HEK293 (cell line): ENCODE measurements around the gene BACH2.

Source experiments
- CTCF ChIA-PET: fragments of 350-600 bp; formaldehyde crosslinking; extraction: SDS; loops from one replicate; lab custom pipeline; 2021; ENCODE audit warnings: antibody characterized with exemption; lab: Yijun Ruan, JAX
- POLR2A ChIA-PET: fragments of 300-600 bp; formaldehyde crosslinking; extraction: SDS; loops from one replicate; lab custom pipeline; 2020; ENCODE audit warnings: antibody characterized with exemption, inconsistent platforms; lab: Yijun Ruan, JAX
- H3K27ac ChIP-seq: fragments of 200-500 bp; sonication (Bioruptor generic); 2 replicates; pipeline ENCODE4 v1.5.1; 2014; ENCODE audit warnings: low read depth, low read length, control low read depth, inconsistent platforms; ENCODE audit errors: extremely low read depth
- H3K36me3 ChIP-seq, 2 experiments: fragments of 200-500 bp in 1 of 2; sonication (Bioruptor generic) in 1 of 2; 1 replicate in 1 of 2; 2 replicates in 1 of 2; pipeline ENCODE4 v1.5.1; 2014 to 2017; ENCODE audit warnings: inconsistent platforms in 2 of 2, low read length in 2 of 2; ENCODE audit not compliant: control insufficient read depth in 2 of 2, insufficient read depth in 1 of 2
- H3K4me1 ChIP-seq: fragments of 200-500 bp; sonication (Bioruptor generic); 2 replicates; pipeline ENCODE4 v1.5.1; 2014; ENCODE audit warnings: mild to moderate bottlenecking, low read length, inconsistent platforms; ENCODE audit not compliant: control insufficient read depth, insufficient read depth
- H3K4me3 ChIP-seq: 2 replicates; pipeline ENCODE4 v1.5.1; 2011; ENCODE audit warnings: low read depth, mild to moderate bottlenecking, control low read depth, low read length, moderate library complexity
- H3K9me3 ChIP-seq: fragments of 200-500 bp; sonication (Bioruptor generic); 2 replicates; pipeline ENCODE4 v1.5.1; 2014; ENCODE audit warnings: low read depth, low read length, inconsistent platforms; ENCODE audit not compliant: control insufficient read depth, insufficient read depth
- IKZF3 ChIP-seq: fragments of 450-650 bp; IDR thresholded peaks from 2 replicates; pipeline ENCODE4 v1.5.0; 2018; ENCODE audit warnings: missing biosample characterization, mild to moderate bottlenecking, missing genetic modification characterization, moderate library complexity
- MZF1 ChIP-seq: fragments of 450-650 bp; formaldehyde crosslinking; IDR thresholded peaks from 2 replicates; pipeline ENCODE4 v1.5.1; 2017; ENCODE audit warnings: missing biosample characterization, missing genetic modification characterization, borderline replicate concordance
- SALL2 ChIP-seq: fragments of 450-650 bp; formaldehyde crosslinking; IDR thresholded peaks from 2 replicates; pipeline ENCODE4 v1.5.0; 2017; ENCODE audit warnings: missing biosample characterization, mild to moderate bottlenecking, missing genetic modification characterization, borderline replicate concordance
- SP7 ChIP-seq: fragments of 450-650 bp; formaldehyde crosslinking; IDR thresholded peaks from 2 replicates; pipeline ENCODE4 v1.5.1; 2016; ENCODE audit warnings: missing biosample characterization, missing genetic modification characterization
- ZEB2 ChIP-seq: fragments of 450-650 bp; formaldehyde crosslinking; IDR thresholded peaks from 2 replicates; pipeline ENCODE4 v1.5.1; 2016; ENCODE audit warnings: missing biosample characterization, missing genetic modification characterization
- ZFP37 ChIP-seq: fragments of 450-650 bp; formaldehyde crosslinking; IDR thresholded peaks from 2 replicates; pipeline ENCODE4 v1.5.1; 2016; ENCODE audit warnings: missing biosample characterization, missing genetic modification characterization
- ZFP41 ChIP-seq: fragments of 450-650 bp; formaldehyde crosslinking; IDR thresholded peaks from 2 replicates; pipeline ENCODE4 v1.5.1; 2016; ENCODE audit warnings: missing biosample characterization, missing genetic modification characterization, borderline replicate concordance
- ZNF112 ChIP-seq: fragments of 450-650 bp; formaldehyde crosslinking; IDR thresholded peaks from 2 replicates; pipeline ENCODE4 v1.5.0; 2017; ENCODE audit warnings: missing biosample characterization, missing genetic modification characterization
- ZNF114 ChIP-seq: fragments of 450-650 bp; formaldehyde crosslinking; IDR thresholded peaks from 2 replicates; pipeline ENCODE4 v1.5.0; 2017; ENCODE audit warnings: missing biosample characterization, missing genetic modification characterization
- ZNF132 ChIP-seq: fragments of 450-650 bp; formaldehyde crosslinking; IDR thresholded peaks from 2 replicates; pipeline ENCODE4 v1.5.1; 2017; ENCODE audit warnings: missing biosample characterization, missing genetic modification characterization, borderline replicate concordance
- ZNF214 ChIP-seq: fragments of 450-650 bp; formaldehyde crosslinking; IDR thresholded peaks from 2 replicates; pipeline ENCODE4 v1.5.1; 2017; ENCODE audit warnings: missing biosample characterization, mild to moderate bottlenecking, missing genetic modification characterization, borderline replicate concordance
- ZNF324 ChIP-seq: fragments of 450-650 bp; formaldehyde crosslinking; IDR thresholded peaks from 2 replicates; pipeline ENCODE4 v1.5.1; 2016; ENCODE audit warnings: missing biosample characterization, missing genetic modification characterization
- ZNF510 ChIP-seq: fragments of 450-650 bp; formaldehyde crosslinking; IDR thresholded peaks from 2 replicates; pipeline ENCODE4 v1.5.1; 2018; ENCODE audit warnings: mild to moderate bottlenecking, missing genetic modification characterization, missing biosample characterization; ENCODE audit not compliant: insufficient replicate concordance
- ZNF514 ChIP-seq: fragments of 450-650 bp; formaldehyde crosslinking; IDR thresholded peaks from 2 replicates; pipeline ENCODE4 v1.5.1; 2016; ENCODE audit warnings: missing biosample characterization, missing genetic modification characterization
- ZNF560 ChIP-seq: fragments of 450-650 bp; formaldehyde crosslinking; IDR thresholded peaks from 2 replicates; pipeline ENCODE4 v1.5.1; 2017; ENCODE audit warnings: missing biosample characterization, missing genetic modification characterization, borderline replicate concordance
- TF ChIP-seq, protein P1 (sequence below): fragments of 450-650 bp; IDR thresholded peaks from 2 replicates; pipeline ENCODE4 v1.5.1; 2018; ENCODE audit warnings: missing biosample characterization, missing genetic modification characterization
- TF ChIP-seq, protein P2 (sequence below): fragments of 450-650 bp; formaldehyde crosslinking; IDR thresholded peaks from 2 replicates; pipeline ENCODE4; 2016; ENCODE audit warnings: missing biosample characterization, missing genetic modification characterization
- TF ChIP-seq, protein P3 (sequence below): IDR thresholded peaks from 2 replicates; pipeline ENCODE4 v1.6.1; 2011; ENCODE audit warnings: mild to moderate bottlenecking, low read depth, low read length, borderline replicate concordance
- TF ChIP-seq, protein P4 (sequence below): fragments of 450-650 bp; formaldehyde crosslinking; IDR thresholded peaks from 2 replicates; pipeline ENCODE4 v1.5.1; 2016; ENCODE audit warnings: missing biosample characterization, missing genetic modification characterization, borderline replicate concordance

Gene BACH2

DNA sequence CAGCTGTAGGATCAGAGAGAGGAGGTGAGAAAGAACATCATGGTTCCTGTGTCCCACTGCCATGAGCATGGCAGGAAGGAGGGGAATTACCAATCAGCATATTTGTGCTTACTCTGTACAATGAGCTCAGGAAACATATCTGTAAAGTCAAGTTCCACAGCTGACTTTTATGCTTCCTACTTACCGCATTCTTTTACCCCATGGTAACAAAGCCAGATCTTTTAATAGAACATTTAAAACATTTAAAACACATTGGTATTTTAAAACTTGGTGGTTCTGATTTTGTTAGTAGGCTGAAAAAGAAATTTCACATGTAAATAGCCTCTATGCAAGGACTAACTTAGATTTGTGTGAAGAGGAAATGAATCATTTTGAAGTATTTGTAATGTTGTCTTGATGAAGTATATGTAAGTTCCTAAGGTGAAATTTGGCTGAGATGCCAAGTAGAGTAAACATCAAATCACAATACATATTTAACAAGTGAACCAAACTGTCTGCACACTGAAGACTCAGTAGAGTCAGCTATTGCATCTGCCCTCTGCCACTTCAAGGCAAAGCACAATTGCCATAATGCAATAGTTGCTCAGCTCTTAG, 287.6 kb downstream of the BACH2 start (continued):
- TF ChIP-seq, protein P1, sequence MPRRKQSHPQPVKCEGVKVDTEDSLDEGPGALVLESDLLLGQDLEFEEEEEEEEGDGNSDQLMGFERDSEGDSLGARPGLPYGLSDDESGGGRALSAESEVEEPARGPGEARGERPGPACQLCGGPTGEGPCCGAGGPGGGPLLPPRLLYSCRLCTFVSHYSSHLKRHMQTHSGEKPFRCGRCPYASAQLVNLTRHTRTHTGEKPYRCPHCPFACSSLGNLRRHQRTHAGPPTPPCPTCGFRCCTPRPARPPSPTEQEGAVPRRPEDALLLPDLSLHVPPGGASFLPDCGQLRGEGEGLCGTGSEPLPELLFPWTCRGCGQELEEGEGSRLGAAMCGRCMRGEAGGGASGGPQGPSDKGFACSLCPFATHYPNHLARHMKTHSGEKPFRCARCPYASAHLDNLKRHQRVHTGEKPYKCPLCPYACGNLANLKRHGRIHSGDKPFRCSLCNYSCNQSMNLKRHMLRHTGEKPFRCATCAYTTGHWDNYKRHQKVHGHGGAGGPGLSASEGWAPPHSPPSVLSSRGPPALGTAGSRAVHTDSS (tag by site-specific recombination) = no peak
- no peak for TF ChIP-seq ZNF214 (tag by site-specific recombination)
- no peak for TF ChIP-seq ZFP37
- TF ChIP-seq ZNF114 (tag by site-specific recombination) = no peak

DNA sequence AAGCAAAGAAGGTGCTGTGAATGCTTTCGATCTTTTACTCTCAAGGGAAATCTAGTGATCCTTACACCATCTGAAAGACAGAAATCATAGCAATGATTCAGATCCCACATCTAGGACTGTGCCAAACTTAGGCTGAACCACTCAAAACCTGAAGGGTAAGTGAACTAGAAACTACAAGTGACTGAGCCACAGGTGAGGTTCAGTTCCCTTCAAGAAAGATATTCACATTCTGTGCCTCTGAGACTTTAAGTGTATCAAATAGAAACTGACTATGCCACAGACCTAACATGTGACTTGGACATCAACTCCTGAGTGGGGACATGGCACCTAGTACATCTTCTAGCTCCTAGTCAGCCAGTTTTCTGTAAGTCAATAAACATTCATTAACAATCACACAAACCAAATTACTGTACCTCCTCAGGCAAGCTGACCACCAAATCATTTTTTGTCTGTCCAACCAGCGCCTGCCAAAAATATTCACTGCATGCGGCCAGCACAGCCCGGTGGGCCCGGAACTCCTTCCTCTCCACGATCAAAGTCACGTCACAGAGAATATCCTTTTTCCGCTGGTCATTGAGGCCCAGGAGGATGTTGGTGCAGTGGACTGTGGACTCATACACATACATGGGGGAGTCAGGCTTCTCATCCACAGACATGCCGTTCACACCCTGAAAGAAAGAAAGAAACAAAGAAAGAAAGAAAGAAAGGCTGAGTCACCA, 288.3 kb downstream of the BACH2 start:
- H3K4me3 ChIP-seq = no peak overlapping the region
- H3K27ac ChIP-seq = no peak overlapping the region
- H3K9me3 ChIP-seq = no peaks in the 10 kb centered on the region
- TF ChIP-seq SALL2 (tag by site-specific recombination) (no peak), ZNF560 (no peak), ZEB2 (tag by site-specific recombination) (no peak), MZF1 (tag by site-specific recombination) (no peak)
- TF ChIP-seq, protein P2, sequence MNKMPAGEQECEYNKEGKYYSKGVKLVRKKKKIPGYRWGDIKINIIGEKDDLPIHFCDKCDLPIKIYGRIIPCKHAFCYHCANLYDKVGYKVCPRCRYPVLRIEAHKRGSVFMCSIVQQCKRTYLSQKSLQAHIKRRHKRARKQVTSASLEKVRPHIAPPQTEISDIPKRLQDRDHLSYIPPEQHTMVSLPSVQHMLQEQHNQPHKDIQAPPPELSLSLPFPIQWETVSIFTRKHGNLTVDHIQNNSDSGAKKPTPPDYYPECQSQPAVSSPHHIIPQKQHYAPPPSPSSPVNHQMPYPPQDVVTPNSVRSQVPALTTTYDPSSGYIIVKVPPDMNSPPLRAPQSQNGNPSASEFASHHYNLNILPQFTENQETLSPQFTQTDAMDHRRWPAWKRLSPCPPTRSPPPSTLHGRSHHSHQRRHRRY (tag by site-specific recombination) = no peak
- H3K4me1 ChIP-seq = no peaks in the 10 kb centered on the region
- peaks cover 0 to 15% of the 10 kb centered on the region in 2 experiments; a peak in 1 of 3 replicates for H3K36me3 ChIP-seq
- ChIA-PET CTCF (interaction anchor here (1.6 kb wide), 1 partner anchor 22 kb away, joined by 3 read pairs; no protein-coding TSS in a partner anchor), POLR2A (no interaction called here)

DNA sequence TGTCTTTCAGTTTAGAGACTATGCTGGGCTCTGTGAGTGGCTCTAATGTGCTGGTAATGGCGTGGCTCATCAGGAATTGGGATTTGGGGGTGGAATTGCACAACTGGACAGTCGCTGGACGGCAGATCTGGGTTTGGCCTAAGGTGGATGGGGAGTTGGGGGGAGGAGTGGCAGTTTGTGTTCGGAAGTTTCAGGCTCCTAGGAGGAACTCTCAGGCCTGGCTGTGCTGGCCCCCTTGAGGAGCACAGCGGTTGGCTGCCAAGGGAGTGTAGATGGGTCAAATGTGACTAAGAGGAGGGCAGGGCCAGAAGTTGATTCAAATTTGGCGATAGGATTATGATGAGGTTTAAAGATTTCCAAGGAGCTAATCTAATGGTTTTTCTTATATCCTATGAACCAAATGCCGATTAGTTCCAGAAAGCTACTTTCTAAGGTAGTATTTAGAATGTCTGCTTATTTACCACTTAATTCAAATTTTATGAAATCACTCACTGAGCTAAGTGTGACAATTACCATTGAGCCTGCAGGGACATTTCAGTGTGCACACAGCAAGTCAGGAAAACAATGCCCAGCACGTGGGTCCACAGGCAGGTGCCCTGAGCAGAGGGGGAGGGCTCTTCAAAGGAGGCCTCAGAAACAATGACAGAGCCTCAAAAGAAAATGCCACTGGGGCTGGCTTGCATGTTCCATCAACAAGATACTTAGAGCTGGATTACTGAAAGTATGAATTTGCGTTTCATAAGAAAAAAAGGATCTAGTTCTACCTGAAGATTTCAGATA, 291.4 kb downstream of the BACH2 start:
- peaks cover 0 to 15% of the 10 kb centered on the region in 2 experiments; a peak in 1 of 3 replicates for H3K36me3 ChIP-seq
- TF ChIP-seq ZFP41 (tag by site-specific recombination) (no peak), ZNF510 (tag by site-specific recombination) (no peak), IKZF3 (tag by site-specific recombination) (no peak), ZNF112 (tag by site-specific recombination) (no peak), ZNF514 (tag by site-specific recombination) (no peak), SP7 (tag by site-specific recombination) (no peak), ZNF324 (no peak), ZNF132 (tag by site-specific recombination) (no peak)
- TF ChIP-seq, protein P2 (tag by site-specific recombination) = no peak
- TF ChIP-seq, protein P3, sequence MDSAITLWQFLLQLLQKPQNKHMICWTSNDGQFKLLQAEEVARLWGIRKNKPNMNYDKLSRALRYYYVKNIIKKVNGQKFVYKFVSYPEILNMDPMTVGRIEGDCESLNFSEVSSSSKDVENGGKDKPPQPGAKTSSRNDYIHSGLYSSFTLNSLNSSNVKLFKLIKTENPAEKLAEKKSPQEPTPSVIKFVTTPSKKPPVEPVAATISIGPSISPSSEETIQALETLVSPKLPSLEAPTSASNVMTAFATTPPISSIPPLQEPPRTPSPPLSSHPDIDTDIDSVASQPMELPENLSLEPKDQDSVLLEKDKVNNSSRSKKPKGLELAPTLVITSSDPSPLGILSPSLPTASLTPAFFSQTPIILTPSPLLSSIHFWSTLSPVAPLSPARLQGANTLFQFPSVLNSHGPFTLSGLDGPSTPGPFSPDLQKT = no peak
- TF ChIP-seq, protein P4, sequence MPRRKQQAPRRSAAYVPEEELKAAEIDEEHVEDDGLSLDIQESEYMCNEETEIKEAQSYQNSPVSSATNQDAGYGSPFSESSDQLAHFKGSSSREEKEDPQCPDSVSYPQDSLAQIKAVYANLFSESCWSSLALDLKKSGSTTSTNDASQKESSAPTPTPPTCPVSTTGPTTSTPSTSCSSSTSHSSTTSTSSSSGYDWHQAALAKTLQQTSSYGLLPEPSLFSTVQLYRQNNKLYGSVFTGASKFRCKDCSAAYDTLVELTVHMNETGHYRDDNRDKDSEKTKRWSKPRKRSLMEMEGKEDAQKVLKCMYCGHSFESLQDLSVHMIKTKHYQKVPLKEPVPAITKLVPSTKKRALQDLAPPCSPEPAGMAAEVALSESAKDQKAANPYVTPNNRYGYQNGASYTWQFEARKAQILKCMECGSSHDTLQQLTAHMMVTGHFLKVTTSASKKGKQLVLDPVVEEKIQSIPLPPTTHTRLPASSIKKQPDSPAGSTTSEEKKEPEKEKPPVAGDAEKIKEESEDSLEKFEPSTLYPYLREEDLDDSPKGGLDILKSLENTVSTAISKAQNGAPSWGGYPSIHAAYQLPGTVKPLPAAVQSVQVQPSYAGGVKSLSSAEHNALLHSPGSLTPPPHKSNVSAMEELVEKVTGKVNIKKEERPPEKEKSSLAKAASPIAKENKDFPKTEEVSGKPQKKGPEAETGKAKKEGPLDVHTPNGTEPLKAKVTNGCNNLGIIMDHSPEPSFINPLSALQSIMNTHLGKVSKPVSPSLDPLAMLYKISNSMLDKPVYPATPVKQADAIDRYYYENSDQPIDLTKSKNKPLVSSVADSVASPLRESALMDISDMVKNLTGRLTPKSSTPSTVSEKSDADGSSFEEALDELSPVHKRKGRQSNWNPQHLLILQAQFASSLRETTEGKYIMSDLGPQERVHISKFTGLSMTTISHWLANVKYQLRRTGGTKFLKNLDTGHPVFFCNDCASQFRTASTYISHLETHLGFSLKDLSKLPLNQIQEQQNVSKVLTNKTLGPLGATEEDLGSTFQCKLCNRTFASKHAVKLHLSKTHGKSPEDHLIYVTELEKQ (tag by site-specific recombination) = no peak
- TF ChIP-seq, all 188 proteins: peak for 0
- CTCF ChIA-PET = no interaction called here
- no peak overlapping the region for H3K4me3 ChIP-seq
- H3K9me3 ChIP-seq = no peaks in the 10 kb centered on the region
- no peaks in the 10 kb centered on the region for H3K4me1 ChIP-seq
- H3K27ac ChIP-seq = no peak overlapping the region
- POLR2A ChIA-PET = no interaction called here
